Measurements from ENCODE around the gene THUMPD1. TPM values are rescaled to one million over a fixed set of nuclear protein-coding genes. Genes with fewer than 3 reads are reported as not detected.
"Not testable (repeated sequence)": the region's sequence is repeated elsewhere in the genome, so short reads cannot be mapped to it uniquely, and the experiment has no call there.

The THUMPD1 gene
- total and polyA plus RNA-seq, 11 donors = 9.8 to 35.5 (median 18.6) TPM

GRCh38 chr16:20696618-20697017, 45.0 kb downstream of the THUMPD1 start:
- 92 to 98% (median 95%) methylated on average over 2 of the region's 2 CpGs for WGBS, 4 donors
- ATAC-seq (no peak), DNase-seq (no peak)
- no peaks in the 10 kb centered on the region for H3K36me3 ChIP-seq
- H3K9me3 ChIP-seq = peaks cover 0 to 1% (median 0%) of the 10 kb centered on the region in 12 donors
- no peak overlapping the region for H3K4me3 ChIP-seq
- H3K27ac ChIP-seq = no peak overlapping the region
- peaks cover 0 to 12% (median 0%) of the 10 kb centered on the region in 12 donors for H3K4me1 ChIP-seq
- intact Hi-C loops (cut with DNase I) = no loop called here
- H3K27me3 ChIP-seq = no peaks in the 10 kb centered on the region
- TF ChIP-seq POLR2A (IDR thresholded peaks at IDR 0.05) (no peak), CTCF (IDR thresholded peaks at IDR 0.05) (no peak)

GRCh38 chr16:20695024-20695423, 46.6 kb downstream of the THUMPD1 start:
- intact Hi-C loops (cut with DNase I) = no loop called here
- Histone ChIP-seq H3K27me3 (no peaks in the 10 kb centered on the region), H3K4me1 (peaks cover 0 to 12% (median 0%) of the 10 kb centered on the region in 12 donors), H3K4me3 (no peak overlapping the region), H3K36me3 (no peaks in the 10 kb centered on the region), H3K9me3 (no peaks in the 10 kb centered on the region), H3K27ac (no peak overlapping the region)
- no peak for TF ChIP-seq POLR2A (IDR thresholded peaks at IDR 0.05)
- TF ChIP-seq CTCF (IDR thresholded peaks at IDR 0.05) = no peak
- 85 to 90% (median 86%) methylated on average over 4 of the region's 4 CpGs for WGBS, 4 donors
- ATAC-seq (no peak), DNase-seq (no peak)

GRCh38 chr16:20694096-20694495, 47.5 kb downstream of the THUMPD1 start:
- DNase-seq; H3K4me3 ChIP-seq; intact Hi-C loops (cut with DNase I); H3K27me3 ChIP-seq; ATAC-seq; H3K36me3 ChIP-seq; H3K9me3 ChIP-seq; H3K27ac ChIP-seq: not testable (repeated sequence)
- peaks cover 0 to 12% (median 0%) of the 10 kb centered on the region in 12 donors for H3K4me1 ChIP-seq
- WGBS, 4 donors = 57 to 62% (median 61%) methylated on average over 6 of the region's 6 CpGs

- no peak overlapping the region for H3K4me3 ChIP-seq
- DNase-seq = no peak
- TF ChIP-seq CTCF (IDR thresholded peaks at IDR 0.05) (no peak), POLR2A (IDR thresholded peaks at IDR 0.05) (no peak)
- ATAC-seq = no peak
- H3K9me3 ChIP-seq = peaks cover 0 to 8% (median 0%) of the 10 kb centered on the region in 12 donors
- H3K27me3 ChIP-seq = no peaks in the 10 kb centered on the region
- intact Hi-C loops (cut with DNase I) = no loop called here
- peaks cover 0 to 12% (median 0%) of the 10 kb centered on the region in 12 donors for H3K4me1 ChIP-seq
- H3K27ac ChIP-seq = no peak overlapping the region
- H3K36me3 ChIP-seq = no peaks in the 10 kb centered on the region
Observed at GRCh38 chr16:20689668-20690067, 52.0 kb downstream of the THUMPD1 start.

- H3K27ac ChIP-seq = no peak overlapping the region
- no peak for ATAC-seq
- TF ChIP-seq CTCF (IDR thresholded peaks at IDR 0.05) = no peak
- no peak for TF ChIP-seq POLR2A (IDR thresholded peaks at IDR 0.05)
- H3K4me1 ChIP-seq = peaks cover 0 to 15% (median 0%) of the 10 kb centered on the region in 12 donors
- no peak overlapping the region for H3K4me3 ChIP-seq
- 85 to 94% (median 92%) methylated on average over 1 of the region's 1 CpG for WGBS, 4 donors
- no peak for DNase-seq
- intact Hi-C loops (cut with DNase I) = no loop called here
- H3K27me3 ChIP-seq = no peaks in the 10 kb centered on the region
- H3K9me3 ChIP-seq = peaks cover 0 to 8% (median 0%) of the 10 kb centered on the region in 12 donors
- peaks cover 0 to 3% (median 0%) of the 10 kb centered on the region in 9 donors for H3K36me3 ChIP-seq
Observed at GRCh38 chr16:20683812-20684211, 57.8 kb downstream of the THUMPD1 start.

All from heart left ventricle (tissue), 16 donors.